Naive thymus-derived CD4-positive, alpha-beta T cell (primary cell): ENCODE data around the gene SIPA1L3. TPM values are rescaled to one million over a fixed set of nuclear protein-coding genes. Genes with fewer than 3 reads are reported as not detected.

ENCODE experiments used
- ATAC-seq: fragments of 150-1000 bp; cut with Tn5 transposase; 2 replicates; pipeline ENCODE4 v1.10.0; 2021; ENCODE audit warnings: mild to moderate bottlenecking, moderate library complexity
- CTCF ChIA-PET: fragments of 350-600 bp; sonication (Branson Sonifier 250); formaldehyde crosslinking; loops from one replicate; lab custom pipeline; 2021; ENCODE audit warnings: antibody characterized with exemption; lab: Charles Lee
- POLR2A ChIA-PET: fragments of 350-600 bp; sonication (Branson Sonifier 250); formaldehyde crosslinking; loops from one replicate; lab custom pipeline; 2021; ENCODE audit warnings: antibody characterized with exemption, inconsistent platforms; lab: Charles Lee
- DNase-seq, 9 donors: peaks; one replicate each; pipeline versions ENCODE4 v3.0.0 to v3.0.0-alpha.2; 2020 to 2022; ENCODE audit warnings: mixed read lengths in 1 of 9
- H3K27ac ChIP-seq: one replicate; pipeline ENCODE4 v1.7.0; 2013; ENCODE audit warnings: mild to moderate bottlenecking, low read depth, low read length, moderate library complexity
- H3K27me3 ChIP-seq, 2 donors: one replicate each; pipeline ENCODE4 v1.7.0; 2013; ENCODE audit warnings: low read length in 2 of 2, mild to moderate bottlenecking in 2 of 2, moderate library complexity in 2 of 2; ENCODE audit not compliant: control insufficient read depth in 2 of 2, insufficient read depth in 2 of 2
- H3K36me3 ChIP-seq, 3 experiments: 1 replicate in 2 of 3; 2 replicates in 1 of 3; pipeline ENCODE4 v1.7.0; 2013; ENCODE audit warnings: low read length in 3 of 3, mild to moderate bottlenecking in 3 of 3, moderate library complexity in 1 of 3; ENCODE audit not compliant: insufficient read depth in 3 of 3, control insufficient read depth in 2 of 3
- H3K4me1 ChIP-seq, 2 donors: one replicate each; pipeline ENCODE4 v1.7.0; 2013; ENCODE audit warnings: low read length in 2 of 2, mild to moderate bottlenecking in 2 of 2, moderate library complexity in 1 of 2; ENCODE audit not compliant: control insufficient read depth in 2 of 2, insufficient read depth in 2 of 2
- H3K4me3 ChIP-seq: 2 replicates; pipeline ENCODE4 v1.7.0; 2013; ENCODE audit warnings: mild to moderate bottlenecking, low read length
- H3K9me3 ChIP-seq, 3 experiments: 1 replicate in 2 of 3; 2 replicates in 1 of 3; pipeline ENCODE4 v1.7.0; 2013; ENCODE audit warnings: low read length in 3 of 3; ENCODE audit not compliant: control insufficient read depth in 2 of 3
- H3K27ac Mint-ChIP-seq, 9 donors: one replicate each; pipeline ENCODE4 v1.8.0; 2020 to 2022; ENCODE audit warnings: mixed read lengths in 9 of 9, mild to moderate bottlenecking in 8 of 9, moderate library complexity in 5 of 9, inconsistent platforms in 2 of 9
- H3K27me3 Mint-ChIP-seq, 5 donors: one replicate each; pipeline ENCODE4 v1.8.0; 2021 to 2022; ENCODE audit warnings: mixed read lengths in 5 of 5, mild to moderate bottlenecking in 1 of 5
- H3K36me3 Mint-ChIP-seq, 5 donors: one replicate each; pipeline ENCODE4 v1.8.0; 2020 to 2022; ENCODE audit warnings: mixed read lengths in 5 of 5, mild to moderate bottlenecking in 3 of 5, inconsistent platforms in 1 of 5
- H3K4me1 Mint-ChIP-seq, 7 donors: one replicate each; pipeline ENCODE4 v1.8.0; 2020 to 2022; ENCODE audit warnings: mixed read lengths in 7 of 7, mild to moderate bottlenecking in 3 of 7, inconsistent platforms in 1 of 7
- H3K4me3 Mint-ChIP-seq, 10 donors: one replicate each; pipeline ENCODE4 v1.8.0; 2020 to 2022; ENCODE audit warnings: mild to moderate bottlenecking in 10 of 10, mixed read lengths in 10 of 10, moderate library complexity in 6 of 10, inconsistent platforms in 2 of 10
- H3K9me3 Mint-ChIP-seq, 11 donors: one replicate each; pipeline ENCODE4 v1.8.0; 2020 to 2022; ENCODE audit warnings: mixed read lengths in 11 of 11, mild to moderate bottlenecking in 4 of 11, inconsistent platforms in 1 of 11, moderate library complexity in 1 of 11
- intact Hi-C, 2 donors: fragments of 100-400 bp; cut with micrococcal nuclease; formaldehyde crosslinking; loops; one replicate each; pipeline ENCODE4 v1.15.1; 2023
- polyA plus RNA-seq, 2 donors: library from polyadenylated mRNA; unstranded; fragments of 300-500 nt; fragmentation: Illumina TruSeq; gene quantifications; one replicate each; pipeline ENCODE4 v1.2.3, GENCODE V29; 2021
- total RNA-seq, 6 experiments: library from RNA in 5 of 6; stranded (reverse) in 5 of 6; gene quantifications; 1 replicate in 5 of 6; 2 replicates in 1 of 6; pipeline ENCODE4 v1.2.3 and lab custom pipeline; 2021 to 2026

Gene SIPA1L3
- total and polyA plus RNA-seq, 7 experiments from 2014 or later, result 0.91 to 38.7 (median 22.5) TPM

- Histone ChIP-seq H3K27ac (no peak overlapping the region), H3K4me1 (no peaks in the 10 kb centered on the region), H3K9me3 (no peaks in the 10 kb centered on the region), H3K27me3 (no peaks in the 10 kb centered on the region), H3K36me3 (peaks cover 0 to 35% (median 0%) of the 10 kb centered on the region in 3 experiments), H3K4me3 (no peak overlapping the region)
- Mint-ChIP-seq H3K4me3 (no peak overlapping the region), H3K9me3 (peaks cover 0 to 2% (median 0%) of the 10 kb centered on the region in 11 donors), H3K4me1 (no peaks in the 10 kb centered on the region), H3K36me3 (peaks cover 3 to 47% (median 22%) of the 10 kb centered on the region in 5 donors), H3K27me3 (no peaks in the 10 kb centered on the region), H3K27ac (no peak overlapping the region)
- POLR2A ChIA-PET, result no interaction called here
- CTCF ChIA-PET, result no interaction called here
- ATAC-seq, result no peak
- DNase-seq, result no peak
- intact Hi-C loops, result no loop called here
These were observed 248.4 kb downstream of the SIPA1L3 start for GRCh38 chr19:38155453-38155852.

- no peaks in the 10 kb centered on the region for H3K4me1 Mint-ChIP-seq
- Histone ChIP-seq H3K27me3 (no peaks in the 10 kb centered on the region), H3K27ac (no peak overlapping the region), H3K4me3 (no peak overlapping the region), H3K4me1 (no peaks in the 10 kb centered on the region), H3K36me3 (peaks cover 0 to 39% (median 0%) of the 10 kb centered on the region in 3 experiments), H3K9me3 (peaks cover 0 to 13% (median 0%) of the 10 kb centered on the region in 3 experiments)
- intact Hi-C loops, result no loop called here
- H3K27me3 Mint-ChIP-seq, result no peaks in the 10 kb centered on the region
- ATAC-seq, result no peak
- no peak overlapping the region for H3K4me3 Mint-ChIP-seq
- peaks cover 3 to 66% (median 41%) of the 10 kb centered on the region in 5 donors for H3K36me3 Mint-ChIP-seq
- POLR2A ChIA-PET, result no interaction called here
- H3K27ac Mint-ChIP-seq, result no peak overlapping the region
- DNase-seq, result no peak
- CTCF ChIA-PET, result no interaction called here
- H3K9me3 Mint-ChIP-seq, result peaks cover 0 to 23% (median 4%) of the 10 kb centered on the region in 11 donors
These were observed 251.7 kb downstream of the SIPA1L3 start for GRCh38 chr19:38158730-38159129.

GRCh38 chr19:38162094-38162493 is 255.1 kb downstream of the SIPA1L3 start:
- DNase-seq (no peak), ATAC-seq (no peak)
- intact Hi-C loops, result no loop called here
- Mint-ChIP-seq H3K4me1 (no peaks in the 10 kb centered on the region), H3K4me3 (no peak overlapping the region), H3K27me3 (no peaks in the 10 kb centered on the region), H3K36me3 (peaks cover 10 to 79% (median 49%) of the 10 kb centered on the region in 5 donors), H3K9me3 (peaks cover 0 to 23% (median 4%) of the 10 kb centered on the region in 11 donors), H3K27ac (no peak overlapping the region)
- H3K4me1 ChIP-seq, result no peaks in the 10 kb centered on the region
- ChIA-PET CTCF (interaction anchor here (0.6 kb wide), 1 partner anchor 858 kb away, joined by 5 read pairs; no protein-coding TSS in a partner anchor), POLR2A (no interaction called here)
- peaks cover 0 to 62% (median 6%) of the 10 kb centered on the region in 3 experiments for H3K36me3 ChIP-seq
- no peaks in the 10 kb centered on the region for H3K27me3 ChIP-seq
- no peak overlapping the region for H3K4me3 ChIP-seq
- H3K9me3 ChIP-seq, result peaks cover 0 to 13% (median 0%) of the 10 kb centered on the region in 3 experiments
- H3K27ac ChIP-seq, result no peak overlapping the region

GRCh38 chr19:38162632-38163031 is 255.6 kb downstream of the SIPA1L3 start:
- H3K27me3 ChIP-seq, result no peaks in the 10 kb centered on the region
- Mint-ChIP-seq H3K27me3 (no peaks in the 10 kb centered on the region), H3K4me3 (peak overlapping the region in 1 of 10 donors; percentile 17), H3K4me1 (no peaks in the 10 kb centered on the region), H3K27ac (no peak overlapping the region), H3K9me3 (peaks cover 0 to 23% (median 4%) of the 10 kb centered on the region in 11 donors), H3K36me3 (peaks cover 10 to 77% (median 48%) of the 10 kb centered on the region in 5 donors)
- H3K36me3 ChIP-seq, result peaks cover 0 to 62% (median 6%) of the 10 kb centered on the region in 3 experiments
- H3K9me3 ChIP-seq, result peaks cover 0 to 13% (median 0%) of the 10 kb centered on the region in 3 experiments
- ChIA-PET CTCF (no interaction called here), POLR2A (no interaction called here)
- no peak overlapping the region for H3K27ac ChIP-seq
- no peaks in the 10 kb centered on the region for H3K4me1 ChIP-seq
- ATAC-seq (no peak), DNase-seq (no peak)
- no peak overlapping the region for H3K4me3 ChIP-seq
- intact Hi-C loops, result no loop called here

GRCh38 chr19:38163419-38164290 is 256.6 kb downstream of the SIPA1L3 start:
- Mint-ChIP-seq H3K27me3 (no peaks in the 10 kb centered on the region), H3K36me3 (peaks cover 10 to 71% (median 41%) of the 10 kb centered on the region in 5 donors), H3K27ac (no peak overlapping the region), H3K4me1 (no peaks in the 10 kb centered on the region), H3K4me3 (no peak overlapping the region), H3K9me3 (peaks cover 0 to 23% (median 4%) of the 10 kb centered on the region in 11 donors)
- ATAC-seq (no peak), DNase-seq (no peak)
- no peak overlapping the region for H3K27ac ChIP-seq
- POLR2A ChIA-PET, result no interaction called here
- H3K27me3 ChIP-seq, result no peaks in the 10 kb centered on the region
- H3K4me3 ChIP-seq, result no peak overlapping the region
- CTCF ChIA-PET, result no interaction called here
- intact Hi-C loops, result no loop called here
- H3K9me3 ChIP-seq, result peaks cover 0 to 13% (median 0%) of the 10 kb centered on the region in 3 experiments
- H3K36me3 ChIP-seq, result peaks cover 0 to 62% (median 6%) of the 10 kb centered on the region in 3 experiments
- H3K4me1 ChIP-seq, result no peaks in the 10 kb centered on the region

- Mint-ChIP-seq H3K4me3 (no peak overlapping the region), H3K27ac (no peak overlapping the region), H3K36me3 (peaks cover 10 to 67% (median 41%) of the 10 kb centered on the region in 5 donors), H3K4me1 (no peaks in the 10 kb centered on the region), H3K9me3 (peaks cover 0 to 23% (median 4%) of the 10 kb centered on the region in 11 donors), H3K27me3 (no peaks in the 10 kb centered on the region)
- peaks cover 0 to 57% (median 6%) of the 10 kb centered on the region in 3 experiments for H3K36me3 ChIP-seq
- peaks cover 0 to 13% (median 0%) of the 10 kb centered on the region in 3 experiments for H3K9me3 ChIP-seq
- CTCF ChIA-PET, result no interaction called here
- intact Hi-C loops, result no loop called here
- H3K4me1 ChIP-seq, result no peaks in the 10 kb centered on the region
- H3K4me3 ChIP-seq, result no peak overlapping the region
- DNase-seq (no peak), ATAC-seq (no peak)
- H3K27ac ChIP-seq, result no peak overlapping the region
- no peaks in the 10 kb centered on the region for H3K27me3 ChIP-seq
- POLR2A ChIA-PET, result no interaction called here
These were observed 257.5 kb downstream of the SIPA1L3 start for GRCh38 chr19:38164526-38164925.
